Stimulated activated CD4-positive, alpha-beta T cell treated with anti-CD3 and anti-CD28 coated beads, Interleukin-4, amount 100 ng/mL, for 4 hours (primary cell): ENCODE measurements around the gene TMEM203.
"Not testable (repeated sequence)": the region's sequence is repeated elsewhere in the genome, so short reads cannot be mapped to it uniquely, and the experiment has no call there.

ENCODE experiments used
- DNase-seq, 2 experiments: peaks; one replicate each; pipeline ENCODE4 v3.0.0-alpha.2; 2020

Gene TMEM203, protein sequence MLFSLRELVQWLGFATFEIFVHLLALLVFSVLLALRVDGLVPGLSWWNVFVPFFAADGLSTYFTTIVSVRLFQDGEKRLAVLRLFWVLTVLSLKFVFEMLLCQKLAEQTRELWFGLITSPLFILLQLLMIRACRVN

DNA sequence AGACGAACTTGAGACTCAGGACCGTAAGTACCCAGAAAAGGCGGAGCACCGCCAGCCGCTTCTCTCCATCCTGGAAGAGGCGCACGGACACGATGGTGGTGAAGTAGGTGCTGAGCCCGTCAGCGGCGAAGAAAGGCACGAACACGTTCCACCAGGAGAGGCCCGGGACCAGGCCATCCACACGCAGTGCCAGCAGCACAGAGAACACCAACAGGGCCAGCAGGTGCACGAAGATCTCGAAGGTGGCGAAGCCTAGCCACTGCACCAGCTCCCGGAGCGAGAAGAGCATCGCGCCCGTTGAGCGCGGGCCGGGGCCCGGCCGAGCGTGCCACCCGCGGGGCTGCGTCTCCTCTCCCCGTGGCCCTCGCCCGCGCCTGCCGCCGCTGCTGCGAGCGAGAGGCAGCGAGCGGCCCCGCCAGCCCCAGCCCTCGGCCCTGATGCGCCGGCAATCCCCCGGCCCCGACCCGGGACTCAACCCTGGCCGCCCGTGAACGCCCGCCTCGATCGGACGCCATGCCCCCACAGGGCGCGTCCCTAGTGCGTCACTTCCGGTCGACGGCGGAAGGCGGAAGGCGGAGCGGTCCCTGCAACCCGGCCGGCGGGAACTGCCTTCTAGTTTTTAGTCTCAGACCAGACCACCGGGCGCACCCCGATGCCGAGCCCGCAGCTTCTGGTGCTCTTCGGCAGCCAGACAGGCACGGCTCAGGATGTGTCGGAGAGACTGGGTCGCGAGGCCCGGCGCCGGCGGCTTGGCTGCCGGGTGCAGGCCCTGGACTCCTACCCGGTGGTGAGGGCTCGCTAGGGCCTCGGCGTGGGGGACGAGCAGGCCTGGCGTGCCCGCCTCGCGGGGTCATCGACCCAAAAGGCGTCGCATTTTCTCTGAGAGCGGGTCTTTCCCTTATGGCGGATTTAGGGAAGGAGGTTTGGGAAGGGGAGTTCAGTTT is at the start of gene TMEM203, which contains the start of gene NDOR1:
Gene TMEM203 (minus strand): TSS at position 523 of the 944 bp plus-strand sequence. CDS start 234 bp downstream, at position 289.
Gene NDOR1 (plus strand): TSS at position 575 of the 944 bp plus-strand sequence. CDS start 78 bp downstream, at position 653.
- DNase-seq: peak; percentile 88 to 94

DNA sequence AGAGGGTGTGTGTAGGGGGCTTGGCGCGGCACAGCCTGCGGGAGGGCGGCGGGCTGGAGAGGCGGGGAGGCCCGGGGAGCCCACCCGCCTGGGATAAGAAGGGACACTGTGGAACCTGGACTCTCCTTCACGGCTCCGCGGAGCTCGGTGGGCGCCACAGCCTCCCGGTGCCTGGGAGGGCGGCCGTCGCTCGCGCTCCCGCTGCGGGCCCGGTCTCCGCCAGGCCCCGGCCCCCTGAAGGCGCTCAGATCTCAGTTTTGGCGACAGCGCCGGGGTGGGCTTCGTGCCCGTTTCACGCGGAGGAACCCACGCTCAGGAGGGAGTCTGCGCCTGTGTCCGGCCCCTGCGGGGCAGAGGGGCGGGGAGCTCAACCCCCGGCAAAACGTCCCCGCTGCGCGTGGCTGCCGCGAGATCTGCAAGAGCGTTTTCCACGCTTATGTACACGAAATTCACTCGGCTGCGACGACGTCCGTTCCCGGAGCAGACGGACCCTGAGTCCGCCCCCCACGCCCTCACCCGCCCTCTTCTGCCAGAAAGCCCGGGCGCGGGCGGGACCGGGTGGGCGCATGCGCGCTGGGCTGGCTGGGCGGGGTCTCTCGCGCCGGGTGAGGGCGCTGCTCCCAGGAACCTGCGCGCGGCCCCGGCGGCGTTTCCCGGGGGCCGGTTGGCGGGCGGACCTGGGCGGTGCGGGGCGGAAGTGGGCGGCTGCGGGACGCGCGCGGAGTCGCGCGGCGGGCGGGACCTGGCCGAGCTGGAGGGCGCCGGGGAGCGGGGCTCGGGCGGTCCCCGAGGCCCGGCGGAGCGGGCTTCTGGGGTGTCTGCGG is 49.4 kb upstream of the TMEM203 start, which contains the start of gene NELFB:
Gene NELFB (plus strand): TSS at position 704 of the 824 bp plus-strand sequence.
- DNase-seq: peak; percentile 91 to 99

DNA sequence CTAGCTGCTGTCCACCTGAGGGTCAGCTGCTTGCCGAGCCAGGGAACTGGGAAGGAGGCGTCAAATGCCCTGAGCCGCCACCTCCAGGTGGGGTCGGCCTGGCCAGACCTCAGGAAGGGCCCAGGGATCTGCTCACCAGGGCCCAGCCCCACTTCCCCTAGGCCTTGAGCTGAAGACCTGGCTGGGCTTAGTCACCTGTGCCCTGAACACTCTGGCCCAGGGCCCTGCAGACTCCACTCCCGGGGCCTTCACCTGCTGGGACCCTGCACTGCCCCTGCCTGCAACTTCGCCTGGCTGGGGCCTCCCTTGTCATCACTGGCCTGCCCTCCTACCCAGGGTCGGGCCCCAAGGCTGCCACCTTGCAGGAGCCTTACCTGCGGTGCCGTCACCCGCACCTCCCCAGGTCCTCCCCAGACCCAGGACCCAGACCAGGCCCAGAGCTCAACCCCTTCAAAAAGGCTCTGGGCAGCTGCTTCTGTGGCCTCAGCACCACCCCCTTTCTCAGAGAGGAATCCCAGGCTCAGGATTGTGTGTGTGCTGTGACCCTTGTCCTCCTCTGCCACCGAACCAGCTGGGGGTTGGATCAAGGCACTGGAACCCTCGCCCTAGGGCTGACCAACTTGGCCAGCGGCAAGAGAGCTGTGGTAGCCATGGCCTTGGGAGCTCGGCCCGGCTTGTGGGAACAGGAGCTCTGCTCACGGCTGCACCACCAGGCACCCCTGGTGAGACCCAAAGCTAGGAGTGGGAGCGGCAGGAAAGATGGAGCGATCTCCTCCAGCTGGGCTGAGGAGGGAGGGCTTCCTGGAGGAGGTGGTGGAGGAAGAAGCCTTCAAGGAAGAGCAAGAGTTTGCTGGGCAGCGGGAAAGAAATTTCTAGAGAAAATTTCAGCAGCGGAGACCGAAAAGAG is 48.5 kb upstream of the TMEM203 start:
- no peak for DNase-seq

DNA sequence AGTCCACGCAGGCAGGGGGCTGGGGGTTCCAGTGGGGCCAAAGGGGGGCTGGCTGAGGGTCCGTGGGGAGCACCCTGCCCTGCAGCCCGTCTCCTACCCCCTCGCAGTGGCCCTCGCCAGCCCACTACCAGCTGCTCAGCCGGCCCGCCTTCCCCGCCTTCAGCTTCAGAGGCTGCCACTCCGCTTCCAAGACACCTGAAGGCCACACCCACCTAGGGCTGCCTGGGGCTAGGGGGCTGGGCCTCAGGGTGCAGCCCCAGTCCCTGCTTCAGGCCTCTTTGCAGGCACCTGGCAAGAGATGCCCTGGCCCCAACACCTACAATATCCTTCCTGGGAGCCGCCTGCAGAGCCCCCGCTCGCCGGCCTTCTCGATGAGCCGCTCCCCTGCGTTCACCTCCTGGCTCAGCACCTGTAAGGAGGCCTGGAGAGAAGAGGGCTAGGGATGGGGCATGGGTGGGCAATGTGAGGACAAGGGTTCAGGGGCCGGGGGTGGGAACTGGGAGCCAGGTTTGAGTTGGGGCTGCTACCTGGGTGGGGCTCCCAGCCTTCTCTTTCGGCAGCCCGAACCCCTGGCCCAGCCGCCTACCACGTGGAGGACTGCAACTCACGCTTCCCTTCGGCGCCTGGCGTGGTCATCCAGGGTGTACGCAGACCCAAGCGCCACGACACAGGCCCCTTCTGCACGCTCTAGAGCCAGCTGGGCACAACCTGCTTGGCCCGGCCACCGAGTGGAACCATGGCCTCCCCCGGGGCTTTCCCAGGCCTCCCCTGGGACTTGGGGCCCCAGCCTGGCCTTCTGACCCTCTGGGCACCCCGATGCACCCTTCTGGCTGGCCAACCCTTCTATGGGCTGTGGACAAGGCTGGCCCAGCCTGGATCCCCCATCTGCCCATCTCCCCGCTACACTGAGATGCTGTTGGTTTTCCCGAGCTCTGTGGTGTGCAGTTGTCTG is 47.4 kb upstream of the TMEM203 start:
- no peak for DNase-seq

DNA sequence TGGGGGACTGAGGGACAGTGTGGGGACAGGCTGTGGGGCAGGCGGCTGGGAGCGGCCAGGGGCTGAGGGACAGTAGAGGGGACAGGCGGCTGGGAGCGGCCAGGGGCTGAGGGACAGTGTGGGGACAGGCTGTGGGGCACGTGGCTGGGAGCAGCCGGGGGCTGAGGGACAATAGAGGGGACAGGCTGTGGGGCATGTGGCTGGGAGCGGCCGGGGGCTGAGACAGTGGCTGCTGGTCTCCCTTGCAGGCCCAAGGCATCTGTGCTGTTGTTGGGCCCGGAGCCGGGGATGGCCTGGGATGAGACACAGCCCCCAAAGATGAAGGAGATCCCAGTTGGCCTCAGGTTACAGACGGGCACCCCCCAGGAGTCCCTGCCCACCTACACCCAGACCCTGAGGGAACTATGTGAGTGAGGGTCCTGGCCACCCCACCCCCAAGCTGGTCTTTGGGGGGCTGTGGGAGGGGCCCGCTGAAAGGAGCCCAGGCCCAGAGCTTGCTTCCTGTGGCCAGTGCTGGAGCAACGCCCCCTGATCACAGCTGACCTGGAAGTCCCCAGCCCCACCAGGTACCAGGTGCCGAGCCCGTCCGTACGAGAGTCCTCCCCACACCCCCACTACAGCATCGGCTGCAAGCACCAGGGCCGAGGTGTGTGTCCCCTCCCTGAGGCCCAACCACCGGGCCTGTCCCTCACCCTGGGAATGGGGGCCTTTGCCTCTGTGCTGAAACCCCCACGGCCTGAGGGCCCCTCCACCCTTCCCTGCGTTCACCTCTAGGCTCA is 46.2 kb upstream of the TMEM203 start:
- no peak for DNase-seq

DNA sequence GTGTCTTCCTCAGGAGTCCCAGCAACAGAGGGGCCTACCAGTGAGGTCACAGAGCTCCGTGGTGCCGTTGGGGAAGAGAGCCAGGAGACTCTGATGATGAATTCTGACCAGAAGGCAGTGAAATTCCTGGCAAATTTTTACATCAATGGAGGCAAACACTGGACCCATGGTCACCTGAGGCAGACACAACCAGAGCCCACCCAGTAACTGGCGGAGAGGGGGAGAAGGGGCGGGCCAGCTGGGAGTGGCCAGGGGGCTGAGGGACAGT is 45.7 kb upstream of the TMEM203 start, which contains the start of gene STPG3:
Gene STPG3 (plus strand): TSS at position 93 of the 268 bp plus-strand sequence. CDS start 1 bp downstream, at position 94.
- DNase-seq: no peak

DNA sequence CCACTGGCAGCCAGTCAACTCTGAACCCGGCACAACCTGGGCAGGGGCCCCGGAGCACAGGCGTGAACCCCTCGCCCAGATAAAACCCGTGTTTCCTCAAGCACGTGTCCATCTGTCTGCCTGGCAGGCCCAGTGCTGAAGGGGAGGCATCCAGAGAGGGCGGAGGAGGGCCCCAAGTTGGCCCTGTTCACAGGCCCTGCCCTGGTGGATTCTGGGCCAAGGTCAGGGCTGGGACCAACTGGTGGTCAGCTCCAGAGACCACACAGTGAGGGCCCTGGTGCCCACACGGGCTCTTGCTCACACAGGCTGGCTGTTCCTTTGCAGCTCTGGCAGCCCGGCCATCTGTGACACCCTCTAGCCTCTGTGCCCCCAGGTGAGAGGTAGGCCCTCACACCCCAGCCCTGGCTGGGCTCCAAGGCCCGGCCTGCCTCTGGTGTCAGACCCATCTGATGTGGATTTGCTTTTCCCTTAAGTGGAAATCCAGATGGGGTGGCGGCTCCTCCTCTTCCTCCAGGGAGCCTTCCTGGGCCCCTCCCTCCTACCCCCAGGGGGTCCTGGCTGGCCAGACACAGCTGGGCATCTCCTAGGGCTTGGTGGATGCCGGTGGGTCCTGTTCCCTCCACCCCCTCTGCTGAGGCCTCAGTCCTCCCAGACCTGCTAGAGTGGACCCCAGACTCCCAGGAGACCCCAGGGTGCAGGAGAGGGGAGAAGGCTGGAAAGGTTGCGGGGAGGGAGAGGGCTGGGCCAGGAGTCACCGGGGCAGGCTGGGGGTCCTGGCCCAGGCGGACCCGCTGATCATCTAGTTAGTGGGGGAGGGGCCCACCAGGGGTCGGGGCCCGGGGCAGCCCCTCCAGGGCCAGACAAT is 45.1 kb upstream of the TMEM203 start:
- DNase-seq: no peak

DNA sequence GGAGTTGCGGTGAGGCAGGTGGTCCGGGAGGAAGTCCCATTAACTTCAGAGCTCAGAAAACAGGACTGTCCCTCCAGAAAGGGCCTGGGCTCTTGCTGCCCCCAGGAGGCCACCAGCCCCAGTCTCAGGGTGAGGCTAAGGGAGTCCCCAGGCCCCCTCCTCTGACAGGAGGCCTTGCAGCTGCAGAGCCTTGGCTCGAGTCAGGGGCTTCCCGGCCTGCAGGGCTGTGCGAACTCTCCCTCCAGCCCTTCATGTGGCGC is 42.4 kb upstream of the TMEM203 start:
- no peak for DNase-seq

DNA sequence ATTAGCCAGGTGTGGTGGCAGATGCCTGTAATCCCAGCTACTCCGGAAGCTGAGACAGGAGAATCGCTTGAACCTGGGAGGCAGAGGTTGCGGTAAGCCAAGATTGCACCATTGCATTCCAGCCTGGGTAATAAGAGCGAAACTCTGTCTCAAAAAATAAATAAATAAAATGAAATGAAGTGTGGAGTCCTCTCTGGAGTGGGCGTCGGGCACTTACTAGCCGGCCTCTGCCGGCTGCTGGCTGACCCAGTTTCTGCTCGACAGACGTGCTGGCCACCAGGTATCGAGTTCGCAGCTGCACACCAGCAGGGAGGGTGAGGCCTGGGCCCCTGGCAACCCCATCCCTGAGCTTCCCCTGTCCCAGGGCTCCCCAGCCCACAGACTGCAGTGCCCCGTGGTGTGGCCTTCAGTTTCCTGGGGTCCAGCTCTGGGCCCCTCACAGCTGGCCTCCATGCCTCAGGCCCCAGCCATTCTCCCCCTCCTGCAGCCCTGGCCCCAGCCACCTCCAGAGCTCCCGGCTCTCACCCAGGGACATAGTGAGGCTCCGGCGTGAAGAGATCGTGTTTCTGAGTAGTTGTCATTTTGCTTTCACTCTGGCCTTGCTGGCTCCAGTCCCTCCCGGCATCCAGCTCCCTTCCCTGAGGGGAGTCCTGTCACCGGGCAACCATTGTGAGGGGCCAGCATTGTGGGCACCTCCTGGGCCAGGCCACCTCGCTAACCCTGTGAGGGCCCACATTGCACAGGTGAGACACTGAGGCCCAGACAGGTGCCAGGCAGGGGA is 41.9 kb upstream of the TMEM203 start:
- no peak for DNase-seq

DNA sequence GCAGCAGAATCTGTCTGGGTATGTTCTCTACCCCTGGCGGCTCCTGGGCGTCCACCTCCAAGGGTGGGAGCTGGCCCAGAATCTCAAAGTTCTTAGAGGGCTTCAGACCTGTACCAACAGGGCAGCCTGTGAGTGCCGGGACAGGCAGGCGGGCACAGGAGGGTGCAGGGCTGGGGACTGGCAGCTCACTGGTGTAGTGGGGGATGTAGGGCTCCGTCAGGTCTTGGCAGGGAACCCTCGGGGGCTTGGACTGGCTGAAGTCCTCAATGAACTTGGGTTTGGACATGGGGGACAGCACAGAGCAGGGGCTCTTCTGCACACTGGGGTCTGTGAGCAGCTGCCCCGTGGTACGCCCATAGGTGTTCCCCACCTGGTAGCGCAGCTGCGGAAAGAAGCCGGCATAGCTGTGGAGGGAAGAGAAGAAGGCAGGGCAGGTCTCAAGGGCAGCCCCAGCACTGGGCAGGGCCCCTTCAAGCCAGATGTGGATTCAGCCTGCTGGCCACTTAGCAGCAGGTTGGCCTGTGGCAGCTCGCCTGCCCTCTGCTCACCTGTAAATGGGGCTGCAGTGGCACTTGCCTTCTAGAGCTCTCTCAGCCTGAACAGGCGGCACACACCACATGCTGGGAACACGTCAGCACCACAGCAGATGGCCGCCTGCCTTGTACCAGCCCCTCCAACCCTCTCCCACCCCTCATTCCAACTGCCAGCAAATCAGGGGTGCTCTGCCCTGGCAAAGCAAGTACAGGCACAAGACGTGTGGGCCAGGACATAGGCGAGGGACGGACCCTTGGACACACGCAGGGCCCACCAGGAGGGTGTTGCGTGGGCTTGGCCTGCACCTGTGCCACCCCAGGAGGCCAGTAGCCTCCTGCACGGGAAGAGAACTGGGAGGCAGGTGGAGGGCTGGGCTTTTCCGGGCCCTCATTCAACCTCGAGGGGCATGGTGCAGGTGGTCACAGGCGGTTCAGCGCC is 40.3 kb upstream of the TMEM203 start:
- DNase-seq: no peak

DNA sequence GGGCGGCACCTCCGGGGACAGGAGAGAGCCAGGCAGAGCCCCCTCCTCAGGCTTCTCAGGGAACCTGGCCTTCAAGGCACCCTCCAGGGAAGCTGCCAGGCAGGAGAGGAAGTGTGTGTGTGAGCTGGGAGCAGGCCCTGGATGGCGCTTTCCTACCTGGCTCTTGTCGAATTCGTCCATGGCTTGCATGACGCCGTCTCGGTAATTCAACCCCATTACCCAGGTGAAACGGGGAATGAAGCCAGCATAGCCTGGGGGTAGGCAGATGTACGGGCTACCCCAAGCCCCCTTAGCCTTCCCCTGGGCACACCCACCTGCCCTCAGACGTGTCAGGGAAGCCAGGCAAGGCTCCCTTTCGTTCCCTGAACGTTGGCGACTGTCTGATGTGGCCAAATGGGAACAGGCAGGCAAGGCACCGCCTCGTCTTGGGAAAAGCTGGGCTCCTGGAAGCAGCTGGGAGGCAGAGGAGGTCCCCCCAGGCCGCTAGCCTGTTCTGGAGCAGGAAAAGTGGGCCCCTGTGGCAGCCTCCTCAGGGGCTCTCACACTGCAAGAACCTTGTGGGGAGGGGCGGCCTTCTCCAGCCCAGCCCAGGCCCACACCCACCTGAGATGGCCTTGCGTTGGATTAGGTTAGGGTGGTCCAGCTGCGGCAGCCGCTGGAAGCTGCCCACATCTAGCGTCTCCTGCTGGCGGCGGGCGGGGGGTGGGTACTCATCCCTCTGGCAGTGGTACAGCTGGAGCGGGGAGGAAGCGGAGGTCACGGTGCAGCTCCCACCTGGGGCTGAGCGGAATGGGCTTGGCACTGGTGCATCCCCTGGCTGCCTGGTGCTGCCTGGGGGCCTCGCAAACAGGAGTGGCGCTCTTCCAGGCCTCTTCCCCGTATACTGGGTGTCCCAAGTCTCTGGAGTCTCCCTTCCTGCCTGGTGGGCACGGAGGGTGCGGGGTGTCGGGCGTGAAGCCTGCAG is 39.3 kb upstream of the TMEM203 start:
- DNase-seq: no peak

DNA sequence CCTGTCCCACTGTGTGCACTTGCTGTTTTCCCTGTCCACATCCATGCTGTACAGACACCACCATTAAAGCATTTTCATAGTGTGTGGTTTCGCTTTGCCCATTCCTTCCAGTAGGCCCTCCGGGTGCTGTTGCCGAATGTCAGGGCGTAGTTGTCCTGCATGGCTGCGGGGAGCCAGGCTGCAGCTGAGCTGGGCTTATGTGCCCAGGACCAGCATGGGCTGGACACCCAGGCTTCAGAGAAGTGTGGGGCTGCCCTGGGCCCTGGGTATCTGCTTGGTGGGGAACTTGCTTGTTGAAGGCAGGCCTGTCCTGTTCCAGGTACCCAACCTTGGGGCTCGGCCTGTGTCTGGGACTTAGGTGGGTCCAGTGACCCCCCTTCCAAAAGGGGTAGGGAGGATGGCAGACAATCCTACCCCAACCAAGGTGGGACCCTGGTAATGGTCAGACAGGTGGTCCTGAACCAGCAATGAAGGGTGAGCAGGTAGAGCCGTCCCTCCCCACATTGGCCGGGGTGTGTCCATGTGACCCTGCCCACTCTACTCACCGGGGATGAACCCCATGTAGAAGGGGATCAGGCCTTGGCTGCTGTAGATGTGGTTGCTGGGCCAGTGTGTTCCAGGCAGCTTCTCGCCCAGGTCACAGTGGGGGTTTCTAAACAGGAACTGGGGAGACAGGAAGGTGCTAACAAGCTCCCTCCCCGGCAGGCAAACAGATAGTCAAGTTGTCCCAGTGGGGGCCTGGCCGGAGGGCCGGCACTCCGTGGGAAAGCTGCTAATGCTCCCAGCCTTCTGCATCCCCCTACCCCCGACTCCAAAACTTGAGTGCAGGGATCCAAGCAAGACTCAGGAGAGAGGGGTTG is 38.4 kb upstream of the TMEM203 start:
- DNase-seq: no peak

DNA sequence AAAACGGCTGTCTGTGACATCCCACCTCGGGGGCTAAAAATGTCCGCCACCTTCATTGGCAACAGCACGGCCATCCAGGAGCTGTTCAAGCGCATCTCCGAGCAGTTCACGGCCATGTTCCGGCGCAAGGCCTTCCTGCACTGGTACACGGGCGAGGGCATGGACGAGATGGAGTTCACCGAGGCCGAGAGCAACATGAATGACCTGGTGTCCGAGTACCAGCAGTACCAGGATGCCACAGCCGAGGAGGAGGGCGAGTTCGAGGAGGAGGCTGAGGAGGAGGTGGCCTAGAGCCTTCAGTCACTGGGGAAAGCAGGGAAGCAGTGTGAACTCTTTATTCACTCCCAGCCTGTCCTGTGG is 37.8 kb upstream of the TMEM203 start:
- DNase-seq: not testable (repeated sequence)

DNA sequence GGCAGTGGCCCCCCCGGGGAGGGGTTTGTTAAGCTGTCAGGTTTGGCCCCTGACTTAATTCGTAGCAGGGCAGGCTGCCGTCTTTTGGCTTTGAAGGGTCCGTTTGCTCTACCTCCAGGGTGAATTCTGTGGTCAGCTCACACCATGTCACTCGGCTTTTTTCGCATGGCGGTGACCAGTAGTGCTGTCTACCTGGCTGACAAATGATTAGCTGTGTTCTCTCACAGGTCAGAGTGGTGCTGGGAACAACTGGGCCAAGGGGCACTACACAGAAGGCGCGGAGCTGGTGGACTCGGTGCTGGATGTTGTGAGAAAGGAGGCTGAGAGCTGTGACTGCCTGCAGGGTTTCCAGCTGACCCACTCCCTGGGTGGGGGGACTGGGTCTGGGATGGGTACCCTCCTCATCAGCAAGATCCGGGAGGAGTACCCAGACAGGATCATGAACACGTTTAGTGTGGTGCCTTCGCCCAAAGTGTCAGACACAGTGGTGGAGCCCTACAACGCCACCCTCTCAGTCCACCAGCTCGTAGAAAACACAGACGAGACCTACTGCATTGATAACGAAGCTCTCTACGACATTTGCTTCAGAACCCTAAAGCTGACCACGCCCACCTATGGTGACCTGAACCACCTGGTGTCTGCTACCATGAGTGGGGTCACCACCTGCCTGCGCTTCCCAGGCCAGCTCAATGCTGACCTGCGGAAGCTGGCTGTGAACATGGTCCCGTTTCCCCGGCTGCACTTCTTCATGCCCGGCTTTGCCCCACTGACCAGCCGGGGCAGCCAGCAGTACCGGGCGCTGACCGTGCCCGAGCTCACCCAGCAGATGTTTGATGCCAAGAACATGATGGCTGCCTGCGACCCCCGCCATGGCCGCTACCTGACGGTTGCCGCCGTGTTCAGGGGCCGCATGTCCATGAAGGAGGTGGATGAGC is 37.1 kb upstream of the TMEM203 start:
- DNase-seq: no peak
